ENCODE data around the gene PIH1D2.

PIH1D2 gene

GRCh38 chr11:112073941-112074811, at the start of gene PIH1D2, which contains the start of gene NKAPD1:
Gene PIH1D2, minus strand, starts transcription at chr11:112074017. Its CDS starts 843 bp downstream, at chr11:112073174.
Gene NKAPD1, plus strand, starts transcription at chr11:112074299. Its CDS starts 1,276 bp downstream, at chr11:112075575.
- peak; percentile 74 for DNase-seq (ENCODE audit: low spot score)
- no peak for TF ChIP-seq CTCF (IDR thresholded peaks at IDR 0.05; ENCODE audit: extremely low read depth, insufficient read depth, missing control alignments)
- in situ Hi-C loops (cut with MboI; ENCODE audit: low pct_unique_long_range_greater_than_20kb, low sequenced_read_pairs, unreplicated experiment) = no loop called here

- TF ChIP-seq CTCF (IDR thresholded peaks at IDR 0.05; ENCODE audit: extremely low read depth, insufficient read depth, missing control alignments) = no peak
- in situ Hi-C loops (cut with MboI; ENCODE audit: low pct_unique_long_range_greater_than_20kb, low sequenced_read_pairs, unreplicated experiment) = no loop called here
- DNase-seq (ENCODE audit: low spot score) = no peak
Measured at GRCh38 chr11:112123129-112123528, 49.3 kb upstream of the PIH1D2 start.

- no peak for TF ChIP-seq CTCF (IDR thresholded peaks at IDR 0.05; ENCODE audit: extremely low read depth, insufficient read depth, missing control alignments)
- in situ Hi-C loops (cut with MboI; ENCODE audit: low pct_unique_long_range_greater_than_20kb, low sequenced_read_pairs, unreplicated experiment) = no loop called here
- no peak for DNase-seq (ENCODE audit: low spot score)
Measured at GRCh38 chr11:112121981-112122615, 48.3 kb upstream of the PIH1D2 start.

- in situ Hi-C loops (cut with MboI; ENCODE audit: low pct_unique_long_range_greater_than_20kb, low sequenced_read_pairs, unreplicated experiment) = no loop called here
- DNase-seq (ENCODE audit: low spot score) = no peak
- TF ChIP-seq CTCF (IDR thresholded peaks at IDR 0.05; ENCODE audit: extremely low read depth, insufficient read depth, missing control alignments) = no peak
Measured at GRCh38 chr11:112118176-112118575, 44.4 kb upstream of the PIH1D2 start.

GRCh38 chr11:112115386-112115785, 41.6 kb upstream of the PIH1D2 start:
- DNase-seq (ENCODE audit: low spot score) = no peak
- in situ Hi-C loops (cut with MboI; ENCODE audit: low pct_unique_long_range_greater_than_20kb, low sequenced_read_pairs, unreplicated experiment) = no loop called here
- TF ChIP-seq CTCF (IDR thresholded peaks at IDR 0.05; ENCODE audit: extremely low read depth, insufficient read depth, missing control alignments) = no peak

GRCh38 chr11:112114460-112114859, 40.6 kb upstream of the PIH1D2 start:
- in situ Hi-C loops (cut with MboI; ENCODE audit: low pct_unique_long_range_greater_than_20kb, low sequenced_read_pairs, unreplicated experiment) = no loop called here
- no peak for TF ChIP-seq CTCF (IDR thresholded peaks at IDR 0.05; ENCODE audit: extremely low read depth, insufficient read depth, missing control alignments)
- no peak for DNase-seq (ENCODE audit: low spot score)
